Mammary epithelial cell (primary cell): ENCODE data around the gene PLAAT2.

Experiments
- CTCF ChIP-seq, 2 donors: IDR thresholded peaks in 1 of 2; conservative IDR thresholded peaks in 1 of 2; 2 replicates each; pipeline ENCODE4 v1.5.1; 2011 to 2012; ENCODE audit warnings: inconsistent platforms in 2 of 2, low read length in 2 of 2, mild to moderate bottlenecking in 2 of 2, control low read depth in 1 of 2, low read depth in 1 of 2; ENCODE audit not compliant: insufficient read depth in 1 of 2; ENCODE audit errors: extremely low read depth in 1 of 2
- EZH2 ChIP-seq: IDR thresholded peaks from 2 replicates; pipeline ENCODE4 v1.6.1; 2012; ENCODE audit warnings: low read length, inconsistent platforms, borderline replicate concordance

GRCh38 chr11:63508745-63509144 is 54.4 kb downstream of the PLAAT2 start:
- TF ChIP-seq CTCF (conservative IDR thresholded peaks at IDR 0.05 in 1 of 2, IDR thresholded peaks at IDR 0.05 in 1 of 2; ENCODE audit: extremely low read depth in 1 of 2, insufficient read depth in 1 of 2, low read depth in 1 of 2, low read length in 2 of 2) (no peak), EZH2 (no peak)
